HG03064 (cell line): ENCODE data around the gene MAP3K15.

ENCODE experiments used
- ATAC-seq: cut with Tn5 transposase; IDR thresholded peaks from one replicate; pipeline ENCODE4 v1.9.1; 2021; ENCODE audit warnings: low read depth; ENCODE audit not compliant: unreplicated experiment

The MAP3K15 gene

GRCh38 chrX:19410259-19410658 lies 105.0 kb downstream of the MAP3K15 start:
- ATAC-seq: no peak

GRCh38 chrX:19403696-19404095 lies 111.6 kb downstream of the MAP3K15 start:
- ATAC-seq: no peak

- no peak for ATAC-seq
These were observed 122.6 kb downstream of the MAP3K15 start for GRCh38 chrX:19392703-19393102.

GRCh38 chrX:19392078-19392477 lies 123.2 kb downstream of the MAP3K15 start:
- ATAC-seq: no peak

GRCh38 chrX:19389227-19389845 lies 126.0 kb downstream of the MAP3K15 start:
- ATAC-seq: no peak

- no peak for ATAC-seq
These were observed 126.6 kb downstream of the MAP3K15 start for GRCh38 chrX:19388741-19389140.

GRCh38 chrX:19388064-19388679 lies 127.1 kb downstream of the MAP3K15 start:
- ATAC-seq: no peak

GRCh38 chrX:19386679-19387078 lies 128.6 kb downstream of the MAP3K15 start:
- no peak for ATAC-seq

- no peak for ATAC-seq
These were observed 132.7 kb downstream of the MAP3K15 start for GRCh38 chrX:19382555-19383145.

- no peak for ATAC-seq
These were observed 134.0 kb downstream of the MAP3K15 start for GRCh38 chrX:19381326-19381725.

- ATAC-seq: no peak
These were observed 137.5 kb downstream of the MAP3K15 start for GRCh38 chrX:19377799-19378198.

- ATAC-seq: no peak
These were observed 139.8 kb downstream of the MAP3K15 start for GRCh38 chrX:19375546-19375945.

- no peak for ATAC-seq
These were observed 141.9 kb downstream of the MAP3K15 start for GRCh38 chrX:19373351-19373891.

- peak; percentile 29 for ATAC-seq
These were observed 142.6 kb downstream of the MAP3K15 start for GRCh38 chrX:19372547-19373331.

GRCh38 chrX:19372170-19372546 lies 143.2 kb downstream of the MAP3K15 start:
- ATAC-seq: peak; percentile 78

GRCh38 chrX:19370061-19370460 lies 145.2 kb downstream of the MAP3K15 start:
- no peak for ATAC-seq

- no peak for ATAC-seq
These were observed 146.7 kb downstream of the MAP3K15 start for GRCh38 chrX:19368576-19368975.

GRCh38 chrX:19361701-19362100 lies 153.6 kb downstream of the MAP3K15 start:
- ATAC-seq: no peak

- ATAC-seq: no peak
These were observed 154.4 kb downstream of the MAP3K15 start for GRCh38 chrX:19360903-19361302.

GRCh38 chrX:19358521-19358920 lies 156.8 kb downstream of the MAP3K15 start:
- no peak for ATAC-seq

GRCh38 chrX:19354625-19355024 lies 160.7 kb downstream of the MAP3K15 start:
- no peak for ATAC-seq
